Uterine smooth muscle cell (primary cell): ENCODE data around the gene KIF2A. TPM values are rescaled to one million over a fixed set of nuclear protein-coding genes. Genes with fewer than 3 reads are reported as not detected.

ENCODE experiments used
- total RNA-seq: library from RNA; depleted of rRNA; stranded (reverse); fragments of >200 nt; gene quantifications from 2 replicates; pipeline ENCODE4 v1.2.3, GENCODE V29; 2014

The KIF2A gene
- 71.5 and 93.3 TPM in 2 replicates for total RNA-seq

GRCh38 chr5:62305715-62306322, at the start of gene KIF2A:
Gene KIF2A, plus strand, starts transcription at chr5:62306206. Its CDS starts 267 bp downstream, at chr5:62306473.

GRCh38 chr5:62403411-62404250, 97.6 kb downstream of the KIF2A start, which contains the start of gene DIMT1:
Gene DIMT1, minus strand, starts transcription at chr5:62403905. Its CDS starts 133 bp downstream, at chr5:62403772.

GRCh38 chr5:62412549-62413329, 106.7 kb downstream of the KIF2A start, which contains the start of gene IPO11:
Gene IPO11, plus strand, starts transcription at chr5:62412763. Its CDS starts 24,517 bp downstream, at chr5:62437280.

Other genes with a start within 250 kb of the KIF2A start
- gene DIMT1, start 97.7 kb downstream of the KIF2A start, total RNA-seq: 36.1 and 56.4 TPM in 2 replicates
- gene IPO11, start 106.6 kb downstream of the KIF2A start, total RNA-seq: 32.6 and 47.0 TPM in 2 replicates